DOHH2 (cell line): ENCODE measurements around the gene KIRREL2.

Source experiments
- CTCF ChIP-seq: fragments of 200-600 bp; sonication (generic); IDR thresholded peaks from one replicate; pipeline ENCODE4 v1.5.1; 2014; ENCODE audit warnings: antibody characterized with exemption, mild to moderate bottlenecking, low read depth, low read length; ENCODE audit not compliant: poor library complexity, severe bottlenecking
- EZH2phosphoT487 ChIP-seq: fragments of 200-600 bp; sonication (generic); IDR thresholded peaks from 2 replicates; pipeline ENCODE4 v1.6.1; 2017; ENCODE audit warnings: borderline replicate concordance, mild to moderate bottlenecking, antibody characterized with exemption, low read length, moderate library complexity, mixed read lengths

GRCh38 chr19:35858311-35858710 lies 1.6 kb downstream of the KIRREL2 start:
- no peak for TF ChIP-seq CTCF
- TF ChIP-seq EZH2phosphoT487, result no peak
